H1 (cell line): ENCODE measurements around the gene ANXA7. TPM values are rescaled to one million over a fixed set of nuclear protein-coding genes. Genes with fewer than 3 reads are reported as not detected.

ENCODE experiments used
- CTCF ChIA-PET: fragments of 300-600 bp; sonication (Branson Sonifier 250); formaldehyde crosslinking; loops from one replicate; lab custom pipeline; 2021; ENCODE audit not compliant: partially characterized antibody; lab: Charles Lee
- POLR2A ChIA-PET: fragments of 300-600 bp; sonication (Branson Sonifier 250); formaldehyde crosslinking; loops from one replicate; lab custom pipeline; 2021; ENCODE audit warnings: inconsistent platforms; ENCODE audit not compliant: partially characterized antibody; lab: Charles Lee
- DNase-seq, 2 experiments: peaks; one replicate each; pipeline versions ENCODE4 v3.0.0 to v3.0.0-alpha.2; 2010 to 2022; ENCODE audit warnings: low spot score in 2 of 2, low read depth in 1 of 2, mixed read lengths in 1 of 2
- FAIRE-seq: peaks from 2 replicates; lab custom pipeline; 2011; peaks lifted over from hg19 to GRCh38; lab: Jason Lieb, UNC
- H2AFZ ChIP-seq: 2 replicates; pipeline ENCODE4 v1.8.1; 2012; ENCODE audit warnings: low read length, inconsistent platforms
- H2AK5ac ChIP-seq: 2 replicates; pipeline ENCODE4 v1.6.1; 2013; ENCODE audit warnings: low read depth, low read length
- H2BK120ac ChIP-seq: replicated peaks from 2 replicates; pipeline ENCODE3; 2013; ENCODE audit warnings: low read depth, low read length, inconsistent platforms
- H2BK12ac ChIP-seq: 2 replicates; pipeline ENCODE4 v1.6.1; 2013; ENCODE audit warnings: low read depth, low read length
- H2BK15ac ChIP-seq: 2 replicates; pipeline ENCODE4 v1.6.1; 2013; ENCODE audit warnings: low read length
- H2BK20ac ChIP-seq: 2 replicates; pipeline ENCODE4 v1.6.1; 2013; ENCODE audit warnings: low read length
- H2BK5ac ChIP-seq: 2 replicates; pipeline ENCODE4 v1.6.1; 2013; ENCODE audit warnings: low read depth, low read length
- H3K14ac ChIP-seq: 2 replicates; pipeline ENCODE4 v1.6.1; 2013; ENCODE audit warnings: inconsistent platforms; ENCODE audit not compliant: insufficient read length
- H3K18ac ChIP-seq: 2 replicates; pipeline ENCODE4 v1.6.1; 2013; ENCODE audit warnings: low read length; ENCODE audit errors: extremely low read depth
- H3K23ac ChIP-seq: 2 replicates; pipeline ENCODE4 v1.6.1; 2013; ENCODE audit warnings: inconsistent platforms; ENCODE audit not compliant: insufficient read length
- H3K23me2 ChIP-seq: 2 replicates; pipeline ENCODE4 v1.6.1; 2013; ENCODE audit warnings: low read depth, low read length
- H3K27ac ChIP-seq: 2 replicates; pipeline ENCODE4 v1.6.1; 2011; ENCODE audit warnings: low read depth, low read length, inconsistent platforms
- H3K27me3 ChIP-seq, 4 experiments: replicated peaks in 1 of 4; 1 replicate in 1 of 4; 2 replicates in 3 of 4; pipeline versions ENCODE4 v1.6.1 to v1.8.1; 2011 to 2013; ENCODE audit warnings: low read length in 3 of 4, mild to moderate bottlenecking in 3 of 4, inconsistent platforms in 2 of 4, mixed read lengths in 2 of 4, moderate library complexity in 1 of 4; ENCODE audit not compliant: control insufficient read depth in 3 of 4, insufficient read depth in 3 of 4; ENCODE audit errors: extremely low read depth in 1 of 4
- H3K36me3 ChIP-seq, 4 experiments: 2 replicates each; pipeline versions ENCODE4 v1.6.1 to v1.8.1; 2011 to 2013; ENCODE audit warnings: mild to moderate bottlenecking in 4 of 4, low read length in 3 of 4, moderate library complexity in 2 of 4, control low read depth in 1 of 4, inconsistent platforms in 1 of 4; ENCODE audit not compliant: insufficient read depth in 4 of 4, control insufficient read depth in 2 of 4
- H3K4ac ChIP-seq: replicated peaks from 2 replicates; pipeline ENCODE3; 2013; ENCODE audit warnings: low read length, low read depth, mixed read lengths, inconsistent platforms; ENCODE audit not compliant: insufficient read length
- H3K4me1 ChIP-seq, 4 experiments: replicated peaks in 1 of 4; 1 replicate in 1 of 4; 2 replicates in 3 of 4; pipeline versions ENCODE4 v1.6.1 to v1.8.1; 2011 to 2013; ENCODE audit warnings: low read length in 3 of 4, inconsistent platforms in 2 of 4, mixed read lengths in 1 of 4; ENCODE audit not compliant: insufficient read depth in 4 of 4, control insufficient read depth in 3 of 4
- H3K4me2 ChIP-seq, 2 experiments: 2 replicates each; pipeline versions ENCODE4 v1.6.1 to v1.8.1; 2011 to 2013; ENCODE audit warnings: low read depth in 2 of 2, low read length in 2 of 2, control low read depth in 1 of 2, inconsistent platforms in 1 of 2, mild to moderate bottlenecking in 1 of 2; ENCODE audit not compliant: insufficient read depth in 1 of 2
- H3K4me3 ChIP-seq, 4 experiments: fragments of 200-600, 300-600 bp in 1 of 4; sonication (generic), shearing (Covaris generic), sonication (Bioruptor Twin) in 1 of 4; 2 replicates each; pipeline versions ENCODE4 v1.5.1 to v1.8.1; 2011 to 2016; ENCODE audit warnings: low read length in 4 of 4, low read depth in 3 of 4, control low read depth in 2 of 4, inconsistent platforms in 2 of 4, mild to moderate bottlenecking in 2 of 4, mixed read lengths in 1 of 4, moderate library complexity in 1 of 4; ENCODE audit not compliant: insufficient read depth in 2 of 4; ENCODE audit errors: extremely low read depth in 1 of 4
- H3K56ac ChIP-seq: replicated peaks from 2 replicates; pipeline ENCODE3; 2013; ENCODE audit warnings: low read depth, mild to moderate bottlenecking, mixed read lengths, low read length, inconsistent platforms; ENCODE audit not compliant: insufficient read length
- H3K79me1 ChIP-seq: 2 replicates; pipeline ENCODE4 v1.6.1; 2013; ENCODE audit warnings: low read depth, low read length, control low read depth
- H3K79me2 ChIP-seq, 2 experiments: 2 replicates each; pipeline versions ENCODE4 v1.6.1 to v1.8.1; 2012 to 2013; ENCODE audit warnings: low read length in 2 of 2, mild to moderate bottlenecking in 2 of 2, inconsistent platforms in 1 of 2; ENCODE audit not compliant: insufficient read depth in 2 of 2, control insufficient read depth in 1 of 2
- H3K9ac ChIP-seq, 4 experiments: replicated peaks in 1 of 4; 1 replicate in 1 of 4; 2 replicates in 3 of 4; pipeline versions ENCODE4 v1.6.1 to v1.8.1; 2011 to 2013; ENCODE audit warnings: low read depth in 3 of 4, low read length in 3 of 4, control low read depth in 2 of 4, mild to moderate bottlenecking in 2 of 4, moderate library complexity in 2 of 4, inconsistent platforms in 1 of 4; ENCODE audit errors: extremely low read depth in 1 of 4
- H3K9me3 ChIP-seq, 2 experiments: 2 replicates each; pipeline versions ENCODE4 v1.6.1 to v1.8.1; 2012 to 2013; ENCODE audit warnings: mild to moderate bottlenecking in 2 of 2, moderate library complexity in 2 of 2, control low read depth in 1 of 2, inconsistent platforms in 1 of 2, low read depth in 1 of 2, low read length in 1 of 2, mixed read lengths in 1 of 2; ENCODE audit not compliant: insufficient read depth in 2 of 2
- H4K20me1 ChIP-seq, 2 experiments: replicated peaks in 1 of 2; 2 replicates each; pipeline versions ENCODE3 to v1.8.1; 2011 to 2013; ENCODE audit warnings: inconsistent platforms in 2 of 2, low read length in 2 of 2, mild to moderate bottlenecking in 1 of 2; ENCODE audit not compliant: insufficient read depth in 2 of 2, control insufficient read depth in 1 of 2
- H4K5ac ChIP-seq: 2 replicates; pipeline ENCODE4 v1.6.1; 2013; ENCODE audit warnings: low read length, low read depth, mixed read lengths, inconsistent platforms; ENCODE audit not compliant: insufficient read length
- H4K8ac ChIP-seq: 2 replicates; pipeline ENCODE4 v1.8.0; 2013; ENCODE audit warnings: mild to moderate bottlenecking, moderate library complexity, low read length, inconsistent platforms; ENCODE audit not compliant: insufficient read depth; ENCODE audit errors: extremely low read depth
- H4K91ac ChIP-seq: replicated peaks from 2 replicates; pipeline ENCODE3; 2013; ENCODE audit warnings: low read length, mixed read lengths, inconsistent platforms; ENCODE audit not compliant: insufficient read length
- POU5F1 ChIP-seq: IDR thresholded peaks from 2 replicates; pipeline ENCODE4 v1.6.1; 2011; ENCODE audit warnings: low read depth, mild to moderate bottlenecking, low read length, moderate library complexity
- RAD21 ChIP-seq, 2 experiments: IDR thresholded peaks in 1 of 2; conservative IDR thresholded peaks in 1 of 2; 2 replicates each; pipeline ENCODE4 v1.6.1; 2011; ENCODE audit warnings: low read depth in 2 of 2, low read length in 2 of 2, improper control_type of control experiment in 1 of 2, inconsistent platforms in 1 of 2, mild to moderate bottlenecking in 1 of 2, moderate library complexity in 1 of 2
- TAF1 ChIP-seq: IDR thresholded peaks from 2 replicates; pipeline ENCODE4 v1.6.1; 2011; ENCODE audit warnings: mild to moderate bottlenecking, low read depth, low read length
- WGBS, 2 experiments: shearing (Covaris generic) in 1 of 2; methylation state at CpG; one replicate each; pipeline versions ENCODE4 v1.1.6 to v1.1.7; 2013 to 2015; ENCODE audit warnings: low lambda C conversion rate in 2 of 2, mixed read lengths in 2 of 2, inconsistent platforms in 1 of 2, low coverage in 1 of 2, missing lambda C conversion rate in 1 of 2; ENCODE audit not compliant: insufficient replicate concordance in 2 of 2, insufficient coverage in 1 of 2, insufficient read length in 1 of 2; ENCODE audit errors: extremely low coverage in 1 of 2, missing lambda C conversion rate in 1 of 2; 5-methylcytosine and 5-hydroxymethylcytosine counted together
- polyA plus RNA-seq, 7 experiments: library from polyadenylated mRNA; depleted of rRNA in 3 of 7; stranded (reverse) in 5 of 7; unstranded in 2 of 7; fragments of >200 nt in 5 of 7; fragments of 200-250 nt in 2 of 7; gene quantifications; 1 replicate in 5 of 7; 2 replicates in 1 of 7; 4 replicates in 1 of 7; pipeline versions ENCODE4 v1.2.1 to v1.2.3, GENCODE V29; 2011 to 2013; ENCODE audit warnings: missing spikeins in 2 of 7, mixed read lengths in 2 of 7
- total RNA-seq: library from RNA; stranded (reverse); fragmentation: NEBNext Ultra II Directional; extraction: Animal tissue kit (Norgen Biotek cat#: 25700); gene quantifications from 2 replicates; pipeline ENCODE4 v1.2.1, GENCODE V29; 2021

Gene ANXA7
- total and polyA plus RNA-seq, 2 of the 8 experiments (the other 6 are each of a cell fraction or from before 2014, with no cell fraction given): 37.1 to 63.6 TPM

DNA sequence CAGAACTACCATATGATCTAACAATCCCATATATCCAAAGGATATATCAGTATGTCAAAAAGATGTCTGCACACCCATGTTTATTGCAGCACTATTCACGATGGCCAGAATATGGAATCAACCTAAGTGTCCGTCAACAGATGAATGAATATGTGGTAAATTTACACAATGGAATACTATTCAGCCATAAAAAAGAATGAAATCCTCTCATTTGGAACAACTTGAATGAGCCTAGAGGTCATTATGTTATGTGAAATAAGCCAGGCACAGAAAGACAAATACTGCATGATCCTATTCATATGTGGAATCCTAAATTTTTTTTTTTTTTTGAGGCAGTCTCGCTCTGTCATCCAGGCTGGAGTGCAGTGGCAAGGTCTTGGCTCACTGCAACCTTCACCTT is 48.9 kb downstream of the ANXA7 start:
- H2BK120ac ChIP-seq: no peak overlapping the region
- no peak overlapping the region for H2BK15ac ChIP-seq
- H3K9ac ChIP-seq: no peak overlapping the region
- no peak overlapping the region for H3K4ac ChIP-seq
- H3K23ac ChIP-seq: no peak overlapping the region
- no peaks in the 10 kb centered on the region for H4K20me1 ChIP-seq
- no peaks in the 10 kb centered on the region for H3K23me2 ChIP-seq
- H3K4me1 ChIP-seq: no peaks in the 10 kb centered on the region
- 96% methylated on average over 3 of the region's 3 CpGs; no CpG with 5 or more reads in 1 of the 2 experiments for WGBS, 2 experiments
- H2AFZ ChIP-seq: no peak overlapping the region
- H4K5ac ChIP-seq: no peak overlapping the region
- no peaks in the 10 kb centered on the region for H3K79me2 ChIP-seq
- no peaks in the 10 kb centered on the region for H3K9me3 ChIP-seq
- no peak overlapping the region for H2BK20ac ChIP-seq
- no peak overlapping the region for H4K8ac ChIP-seq
- H3K4me3 ChIP-seq: no peak overlapping the region
- H3K27ac ChIP-seq: no peak overlapping the region
- peaks cover 0 to 3% (median 1%) of the 10 kb centered on the region in 4 experiments; a peak in 1 of 8 replicates for H3K36me3 ChIP-seq
- H3K27me3 ChIP-seq: no peaks in the 10 kb centered on the region
- POLR2A ChIA-PET: interaction anchor here (1.5 kb wide), 1 partner anchor 270 kb away, joined by 3 read pairs; no protein-coding TSS in a partner anchor
- no peak overlapping the region for H4K91ac ChIP-seq
- H3K4me2 ChIP-seq: no peak overlapping the region
- FAIRE-seq: no peak
- H3K18ac ChIP-seq: no peak overlapping the region
- H3K79me1 ChIP-seq: no peaks in the 10 kb centered on the region
- DNase-seq: no peak
- no peak overlapping the region for H3K56ac ChIP-seq
- H3K14ac ChIP-seq: no peak overlapping the region
- no peak overlapping the region for H2BK5ac ChIP-seq
- no peak overlapping the region for H2AK5ac ChIP-seq
- CTCF ChIA-PET: interaction anchor here (0.6 kb wide), 1 partner anchor 56 kb away, joined by 3 read pairs; no protein-coding TSS in a partner anchor
- no peak overlapping the region for H2BK12ac ChIP-seq
- TF ChIP-seq RAD21 (IDR thresholded peaks at IDR 0.05 in 1 of 2, conservative IDR thresholded peaks at IDR 0.05 in 1 of 2; ENCODE audit: low read depth in 2 of 2, low read length in 2 of 2) (no peak), TAF1 (no peak), POU5F1 (no peak)
